ENCODE results near the gene ABCG5. TPM values are rescaled to one million over a fixed set of nuclear protein-coding genes. Genes with fewer than 3 reads are reported as not detected.
A peak's percentile ranks its signal among the peaks of the same experiment; 100 is the strongest.

Gene ABCG5
- total RNA-seq, 2 donors from 2014 or later: not detected

DNA sequence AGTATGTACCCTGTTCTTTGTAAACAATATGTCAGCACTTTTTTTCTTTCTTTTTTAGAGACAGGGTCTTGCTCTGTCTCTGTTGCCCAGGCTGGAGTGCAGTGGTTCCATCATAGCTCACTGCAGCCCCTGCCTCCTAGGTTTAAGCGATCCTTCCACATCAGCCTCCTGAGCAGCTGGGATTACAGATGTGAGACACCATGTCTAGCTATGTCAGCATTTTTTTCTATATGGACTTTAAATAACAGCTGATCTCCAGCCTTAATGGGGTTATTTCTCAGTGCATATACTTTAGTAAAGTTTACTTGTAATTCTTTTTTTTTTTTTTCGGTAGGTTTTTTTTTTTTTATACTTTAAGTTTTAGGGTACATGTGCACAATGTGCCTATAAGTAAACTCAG lies 26.6 kb downstream of the ABCG5 start:
- DNase-seq: no peak
- Mint-ChIP-seq H3K4me3 (no peak overlapping the region), H3K27ac (no peak overlapping the region), H3K9me3 (peaks cover 1 to 3% of the 10 kb centered on the region in 2 donors), H3K27me3 (ENCODE audit: low read depth) (no peaks in the 10 kb centered on the region), H3K36me3 (ENCODE audit: insufficient read depth in 2 of 2) (peaks cover 2% of the 10 kb centered on the region in 2 donors), H3K4me1 (ENCODE audit: low read depth) (no peaks in the 10 kb centered on the region)
- ATAC-seq (replicated peaks in 1 of 2): no peak

DNA sequence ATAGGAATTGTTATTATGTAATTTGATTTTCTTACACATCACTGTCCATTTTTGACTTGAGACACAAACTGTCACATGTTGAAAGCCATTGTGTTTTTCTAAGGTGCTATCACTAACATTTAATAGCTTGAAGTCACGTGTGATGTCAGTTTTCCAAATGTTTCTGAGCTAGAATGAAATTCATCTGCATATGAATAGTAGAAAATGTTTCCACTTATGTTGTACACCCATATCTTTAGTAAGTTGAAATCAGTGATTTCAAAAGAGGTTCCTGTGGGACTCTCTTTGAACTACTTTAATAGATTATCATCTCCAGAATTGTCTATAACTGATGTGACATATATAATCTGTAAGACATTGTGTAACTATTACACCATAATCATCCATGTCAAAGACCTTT lies 27.8 kb downstream of the ABCG5 start:
- Mint-ChIP-seq H3K4me1 (ENCODE audit: low read depth) (no peaks in the 10 kb centered on the region), H3K4me3 (no peak overlapping the region), H3K36me3 (ENCODE audit: insufficient read depth in 2 of 2) (peaks cover 0 to 2% of the 10 kb centered on the region in 2 donors), H3K27ac (no peak overlapping the region), H3K9me3 (peaks cover 0 to 1% of the 10 kb centered on the region in 2 donors), H3K27me3 (ENCODE audit: low read depth) (no peaks in the 10 kb centered on the region)
- no peak for ATAC-seq (replicated peaks in 1 of 2)
- no peak for DNase-seq

DNA sequence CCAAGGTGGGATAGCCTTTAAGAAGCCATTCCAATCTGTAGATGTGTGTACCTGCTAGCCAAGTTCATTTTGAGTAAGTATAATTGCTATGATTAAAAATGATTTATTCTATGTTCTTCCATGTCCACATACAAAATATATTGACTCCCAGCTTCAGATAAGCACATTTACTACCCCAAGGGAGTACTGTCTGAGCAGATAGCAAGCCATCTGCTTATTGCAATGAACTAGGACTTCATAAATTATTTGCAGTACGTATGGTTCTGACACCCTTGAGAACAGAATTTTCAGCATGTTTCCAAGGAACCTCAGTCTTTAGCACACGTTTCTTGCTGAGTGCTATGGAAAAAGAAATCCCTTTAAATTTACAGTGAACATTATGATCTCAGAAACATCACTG lies 28.2 kb downstream of the ABCG5 start:
- H3K4me3 Mint-ChIP-seq: no peak overlapping the region
- peaks cover 0 to 3% of the 10 kb centered on the region in 2 donors for H3K36me3 Mint-ChIP-seq (ENCODE audit: insufficient read depth in 2 of 2)
- ATAC-seq (replicated peaks in 1 of 2): no peak
- no peaks in the 10 kb centered on the region for H3K27me3 Mint-ChIP-seq (ENCODE audit: low read depth)
- no peaks in the 10 kb centered on the region for H3K4me1 Mint-ChIP-seq (ENCODE audit: low read depth)
- DNase-seq: no peak
- H3K9me3 Mint-ChIP-seq: no peaks in the 10 kb centered on the region
- H3K27ac Mint-ChIP-seq: no peak overlapping the region

DNA sequence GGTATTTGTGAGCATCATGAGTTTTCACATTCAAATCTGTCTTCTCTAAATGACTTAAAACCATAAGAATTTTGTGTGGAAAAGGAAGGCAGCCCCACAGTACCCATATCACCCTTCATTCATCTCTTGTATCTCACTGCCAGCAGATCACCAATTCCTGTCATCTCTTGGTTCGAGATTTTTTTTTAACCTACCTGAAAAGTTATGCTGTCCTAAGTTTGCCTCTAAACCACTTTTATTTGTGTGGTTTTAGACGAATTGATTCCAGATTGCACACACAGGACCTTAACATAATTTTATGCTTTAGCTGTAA lies 32.0 kb downstream of the ABCG5 start:
- no peak overlapping the region for H3K4me3 Mint-ChIP-seq
- no peak overlapping the region for H3K27ac Mint-ChIP-seq
- no peak for DNase-seq
- no peaks in the 10 kb centered on the region for H3K9me3 Mint-ChIP-seq
- peaks cover 0 to 4% of the 10 kb centered on the region in 2 donors for H3K36me3 Mint-ChIP-seq (ENCODE audit: insufficient read depth in 2 of 2)
- no peaks in the 10 kb centered on the region for H3K4me1 Mint-ChIP-seq (ENCODE audit: low read depth)
- H3K27me3 Mint-ChIP-seq (ENCODE audit: low read depth): no peaks in the 10 kb centered on the region
- ATAC-seq (replicated peaks in 1 of 2): no peak

GRCh38 chr2:43803113-43803512 lies 35.5 kb downstream of the ABCG5 start:
- H3K36me3 Mint-ChIP-seq (ENCODE audit: insufficient read depth in 2 of 2): peaks cover 0 to 6% of the 10 kb centered on the region in 2 donors

GRCh38 chr2:43802135-43802534 lies 36.5 kb downstream of the ABCG5 start:
- H3K27ac Mint-ChIP-seq: no peak overlapping the region
- H3K9me3 Mint-ChIP-seq: no peaks in the 10 kb centered on the region
- DNase-seq (no peak), ATAC-seq (replicated peaks in 1 of 2) (no peak)
- H3K27me3 Mint-ChIP-seq (ENCODE audit: low read depth): no peaks in the 10 kb centered on the region
- no peak overlapping the region for H3K4me3 Mint-ChIP-seq
- H3K4me1 Mint-ChIP-seq (ENCODE audit: low read depth): no peaks in the 10 kb centered on the region
- H3K36me3 Mint-ChIP-seq (ENCODE audit: insufficient read depth in 2 of 2): peaks cover 0 to 3% of the 10 kb centered on the region in 2 donors

More at GRCh38 chr2:43803113-43803512, 35.5 kb downstream of the ABCG5 start:
- Mint-ChIP-seq H3K27me3 (ENCODE audit: low read depth) (no peaks in the 10 kb centered on the region), H3K27ac (no peak overlapping the region), H3K4me1 (ENCODE audit: low read depth) (no peaks in the 10 kb centered on the region), H3K9me3 (no peaks in the 10 kb centered on the region), H3K4me3 (no peak overlapping the region)
- no peak for ATAC-seq (replicated peaks in 1 of 2)
- no peak for DNase-seq

GRCh38 chr2:43800894-43801293 lies 37.7 kb downstream of the ABCG5 start:
- no peak for ATAC-seq (replicated peaks in 1 of 2)
- no peaks in the 10 kb centered on the region for H3K9me3 Mint-ChIP-seq
- no peaks in the 10 kb centered on the region for H3K4me1 Mint-ChIP-seq (ENCODE audit: low read depth)
- no peak overlapping the region for H3K27ac Mint-ChIP-seq
- H3K36me3 Mint-ChIP-seq (ENCODE audit: insufficient read depth in 2 of 2): peaks cover 0 to 3% of the 10 kb centered on the region in 2 donors
- H3K4me3 Mint-ChIP-seq: no peak overlapping the region
- no peak for DNase-seq
- H3K27me3 Mint-ChIP-seq (ENCODE audit: low read depth): no peaks in the 10 kb centered on the region

- H3K27ac Mint-ChIP-seq: no peak overlapping the region
- DNase-seq (no peak), ATAC-seq (replicated peaks in 1 of 2) (no peak)
- H3K4me3 Mint-ChIP-seq: no peak overlapping the region
- no peaks in the 10 kb centered on the region for H3K9me3 Mint-ChIP-seq
- H3K4me1 Mint-ChIP-seq (ENCODE audit: low read depth): no peaks in the 10 kb centered on the region
- peaks cover 0 to 13% of the 10 kb centered on the region in 2 donors for H3K36me3 Mint-ChIP-seq (ENCODE audit: insufficient read depth in 2 of 2)
- H3K27me3 Mint-ChIP-seq (ENCODE audit: low read depth): no peaks in the 10 kb centered on the region
Measured at GRCh38 chr2:43798300-43798699, 40.3 kb downstream of the ABCG5 start.

GRCh38 chr2:43796206-43796605 lies 42.4 kb downstream of the ABCG5 start:
- no peak for DNase-seq
- peaks cover 2% of the 10 kb centered on the region for H3K4me1 Mint-ChIP-seq (ENCODE audit: low read depth)
- peaks cover 3 to 18% of the 10 kb centered on the region in 2 donors for H3K36me3 Mint-ChIP-seq (ENCODE audit: insufficient read depth in 2 of 2)
- no peak overlapping the region for H3K4me3 Mint-ChIP-seq
- no peaks in the 10 kb centered on the region for H3K27me3 Mint-ChIP-seq (ENCODE audit: low read depth)
- ATAC-seq (replicated peaks in 1 of 2): no peak
- H3K9me3 Mint-ChIP-seq: no peaks in the 10 kb centered on the region
- H3K27ac Mint-ChIP-seq: no peak overlapping the region

- no peak for ATAC-seq (replicated peaks in 1 of 2)
- no peaks in the 10 kb centered on the region for H3K27me3 Mint-ChIP-seq (ENCODE audit: low read depth)
- H3K4me1 Mint-ChIP-seq (ENCODE audit: low read depth): peaks cover 11% of the 10 kb centered on the region
- DNase-seq: no peak
- no peaks in the 10 kb centered on the region for H3K9me3 Mint-ChIP-seq
- no peak overlapping the region for H3K4me3 Mint-ChIP-seq
- H3K36me3 Mint-ChIP-seq (ENCODE audit: insufficient read depth in 2 of 2): peaks cover 3 to 24% of the 10 kb centered on the region in 2 donors
- H3K27ac Mint-ChIP-seq: no peak overlapping the region
Measured at GRCh38 chr2:43794956-43795355, 43.7 kb downstream of the ABCG5 start.

GRCh38 chr2:43792653-43793052 lies 46.0 kb downstream of the ABCG5 start:
- no peak for ATAC-seq (replicated peaks in 1 of 2)
- H3K27ac Mint-ChIP-seq: no peak overlapping the region

GRCh38 chr2:43791035-43791765 lies 47.4 kb downstream of the ABCG5 start:
- no peaks in the 10 kb centered on the region for H3K27me3 Mint-ChIP-seq (ENCODE audit: low read depth)
- no peak for ATAC-seq (replicated peaks in 1 of 2)
- no peaks in the 10 kb centered on the region for H3K9me3 Mint-ChIP-seq
- no peak overlapping the region for H3K27ac Mint-ChIP-seq
- DNase-seq: no peak
- peaks cover 43% of the 10 kb centered on the region for H3K4me1 Mint-ChIP-seq (ENCODE audit: low read depth)
- no peak overlapping the region for H3K4me3 Mint-ChIP-seq
- peaks cover 5 to 31% of the 10 kb centered on the region in 2 donors for H3K36me3 Mint-ChIP-seq (ENCODE audit: insufficient read depth in 2 of 2)

More at GRCh38 chr2:43792653-43793052, 46.0 kb downstream of the ABCG5 start:
- Mint-ChIP-seq H3K9me3 (no peaks in the 10 kb centered on the region), H3K4me3 (no peak overlapping the region), H3K27me3 (ENCODE audit: low read depth) (no peaks in the 10 kb centered on the region), H3K36me3 (ENCODE audit: insufficient read depth in 2 of 2) (peaks cover 5 to 31% of the 10 kb centered on the region in 2 donors), H3K4me1 (ENCODE audit: low read depth) (peaks cover 34% of the 10 kb centered on the region)
- no peak for DNase-seq

- no peaks in the 10 kb centered on the region for H3K9me3 Mint-ChIP-seq
- ATAC-seq (replicated peaks in 1 of 2) (no peak), DNase-seq (no peak)
- no peak overlapping the region for H3K4me3 Mint-ChIP-seq
- peaks cover 5 to 30% of the 10 kb centered on the region in 2 donors for H3K36me3 Mint-ChIP-seq (ENCODE audit: insufficient read depth in 2 of 2)
- peaks cover 43% of the 10 kb centered on the region for H3K4me1 Mint-ChIP-seq (ENCODE audit: low read depth)
- no peaks in the 10 kb centered on the region for H3K27me3 Mint-ChIP-seq (ENCODE audit: low read depth)
- peak overlapping the region; percentile 91 for H3K27ac Mint-ChIP-seq
Measured at GRCh38 chr2:43790147-43790546, 48.5 kb downstream of the ABCG5 start.

DNA sequence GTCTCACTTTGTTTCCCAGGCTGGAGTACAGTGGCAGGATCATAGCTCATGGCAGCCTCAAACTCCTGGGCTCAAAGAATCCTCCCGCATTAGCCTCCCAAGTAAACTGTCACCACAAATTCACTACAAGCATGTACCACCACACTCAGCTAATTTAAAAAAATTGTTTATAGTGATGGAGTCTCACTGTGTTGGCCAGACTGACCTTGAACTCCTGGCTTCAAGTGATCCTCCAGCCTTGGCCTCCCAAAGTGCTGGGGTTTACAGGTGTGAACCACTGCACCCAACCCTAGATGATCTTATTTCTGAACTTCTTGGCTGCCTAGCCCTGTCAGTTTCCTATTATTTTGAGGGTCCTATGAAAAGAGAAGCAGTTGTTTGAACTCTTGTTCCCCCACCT lies 50.0 kb downstream of the ABCG5 start:
- H3K36me3 Mint-ChIP-seq (ENCODE audit: insufficient read depth in 2 of 2): peaks cover 5 to 24% of the 10 kb centered on the region in 2 donors
- H3K4me1 Mint-ChIP-seq (ENCODE audit: low read depth): peaks cover 43% of the 10 kb centered on the region
- H3K9me3 Mint-ChIP-seq: no peaks in the 10 kb centered on the region
- H3K4me3 Mint-ChIP-seq: peak overlapping the region; percentile 6 to 10
- peak overlapping the region; percentile 91 for H3K27ac Mint-ChIP-seq
- ATAC-seq (replicated peaks in 1 of 2) (no peak), DNase-seq (no peak)
- no peaks in the 10 kb centered on the region for H3K27me3 Mint-ChIP-seq (ENCODE audit: low read depth)
